ENCODE data around the gene VMP1.
A peak's percentile ranks its signal among the peaks of the same experiment; 100 is the strongest.
"Not testable (repeated sequence)": the region's sequence is repeated elsewhere in the genome, so short reads cannot be mapped to it uniquely, and the experiment has no call there.

Gene VMP1

DNA sequence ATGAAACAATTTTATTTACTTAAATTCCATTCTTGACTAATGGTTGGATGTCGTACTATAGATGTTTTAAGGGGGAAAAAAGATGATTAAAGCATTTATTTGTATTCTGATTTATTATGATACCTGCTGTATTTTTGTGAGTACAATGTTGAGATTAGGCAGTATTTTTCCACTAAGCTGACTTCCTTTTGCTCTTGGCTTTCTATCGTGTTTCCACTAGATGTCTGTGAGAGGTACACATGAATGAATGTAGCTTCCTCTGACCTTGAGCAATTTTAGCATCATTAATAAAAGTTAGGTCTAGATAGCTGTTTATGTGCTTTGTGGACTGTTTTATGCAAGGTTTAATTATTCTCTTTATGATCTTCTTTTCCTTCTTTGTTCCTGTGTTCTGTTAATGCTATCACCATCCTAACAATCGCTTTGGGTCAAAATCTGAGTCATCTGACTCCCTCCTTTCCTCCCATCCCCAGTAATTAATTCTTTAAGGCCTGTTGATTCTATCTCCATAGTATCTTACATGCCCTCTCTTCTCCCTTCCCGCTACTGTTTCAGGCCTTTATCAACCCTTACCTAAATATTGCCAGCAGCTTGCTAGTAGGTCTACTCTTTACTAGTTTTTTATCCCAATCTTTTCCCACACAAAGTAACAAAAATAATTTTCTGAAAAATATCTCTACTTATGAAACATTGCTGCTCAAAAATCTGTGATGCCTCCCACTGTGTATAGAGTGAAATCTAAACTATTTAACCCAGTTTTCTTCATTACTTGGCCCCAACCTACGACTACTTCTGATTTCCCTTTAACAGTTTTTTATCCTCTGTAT, 76.0 kb downstream of the VMP1 start:
- no peak for DNase-seq

DNA sequence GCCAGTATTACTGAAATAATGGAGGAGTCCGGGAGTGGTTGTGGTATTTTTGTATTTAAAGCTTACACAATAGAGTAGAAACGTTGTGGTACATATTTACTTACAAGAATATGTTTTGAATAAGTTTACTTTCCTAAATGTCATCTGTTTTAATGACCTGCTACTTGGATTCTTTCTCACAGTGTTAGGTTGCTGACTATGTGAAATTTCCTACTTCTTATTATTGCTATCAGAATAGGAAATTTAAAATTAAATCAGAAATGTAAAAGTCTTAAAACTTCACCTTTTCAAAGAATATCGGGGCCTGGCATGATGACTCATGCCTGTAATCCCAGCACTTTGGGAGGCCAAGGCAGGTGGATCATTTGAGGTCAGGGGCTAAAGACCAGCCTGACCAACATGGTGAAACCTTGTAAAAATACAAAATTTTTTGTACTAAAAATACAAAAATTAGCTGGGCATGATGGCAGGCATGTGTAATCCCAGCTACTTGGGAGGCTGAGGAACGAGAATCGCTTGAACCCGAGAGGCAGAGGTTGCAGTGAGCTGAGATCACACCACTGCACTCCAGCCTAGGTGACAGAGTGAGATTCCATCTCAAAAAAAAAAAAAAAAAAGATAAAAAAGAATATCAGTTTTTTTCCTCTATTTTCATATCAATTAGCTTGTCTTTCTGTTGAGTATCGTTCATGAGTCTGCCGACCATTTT, 77.8 kb downstream of the VMP1 start:
- DNase-seq = no peak

GRCh38 chr17:59786213-59786535, 78.7 kb downstream of the VMP1 start:
- no peak for DNase-seq

DNA sequence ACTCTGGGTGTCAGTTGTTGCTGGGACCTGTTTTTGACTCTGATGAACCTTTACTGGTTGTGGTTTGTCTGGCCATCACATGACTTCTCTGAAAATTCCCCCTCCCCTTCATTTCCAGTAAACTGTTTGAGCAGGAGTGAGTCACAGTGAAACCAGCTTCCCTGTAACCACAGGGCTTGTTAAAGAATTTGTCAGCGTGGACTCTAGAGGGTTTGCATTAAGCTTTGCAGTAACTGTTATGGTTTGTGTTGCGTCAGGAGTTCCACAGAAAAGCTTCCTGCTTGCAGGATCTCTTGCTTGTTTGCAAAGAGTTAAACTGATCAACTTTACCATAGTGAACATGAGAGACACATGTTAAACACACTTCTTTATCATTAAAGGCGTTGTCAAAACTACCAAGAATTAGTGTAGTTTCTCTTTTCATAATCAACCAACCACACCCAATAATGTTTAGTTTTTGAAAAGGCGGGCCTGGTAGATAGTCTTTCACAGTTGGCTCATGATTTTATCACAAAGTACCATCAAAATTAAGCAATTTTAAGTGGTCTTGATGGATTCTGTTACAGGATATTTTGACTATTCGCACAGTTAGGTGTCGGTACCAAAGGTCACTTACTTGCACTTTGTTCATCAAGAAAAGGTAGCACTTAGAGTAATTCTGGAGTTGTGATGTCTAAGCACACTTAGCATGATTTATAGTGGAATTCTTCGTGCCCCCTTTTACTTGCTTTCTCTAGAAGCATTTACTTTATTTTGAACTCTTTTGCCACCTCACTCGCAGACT, 79.3 kb downstream of the VMP1 start:
- peak; percentile 56 to 77 for DNase-seq

GRCh38 chr17:59789849-59790248, 82.4 kb downstream of the VMP1 start:
- not testable (repeated sequence) for DNase-seq

DNA sequence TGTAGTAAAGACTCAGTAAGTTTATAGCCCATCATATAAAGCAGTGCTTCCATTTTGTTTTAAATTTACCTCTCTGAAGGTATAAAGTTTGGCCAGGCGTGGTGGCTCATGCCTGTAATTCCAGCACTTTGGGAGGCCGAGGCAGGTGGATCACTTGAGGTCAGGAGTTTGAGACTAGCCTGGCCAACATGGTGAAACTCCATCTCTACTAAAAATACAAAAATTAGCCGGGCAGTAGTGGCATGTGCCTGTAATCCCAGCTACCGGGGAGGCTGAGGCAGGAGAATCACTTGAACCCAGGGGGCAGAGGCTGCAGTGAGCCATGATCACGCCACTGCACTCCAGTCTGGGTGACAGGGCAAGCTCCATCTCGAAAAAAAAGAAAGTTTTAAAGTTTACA, 83.0 kb downstream of the VMP1 start:
- not testable (repeated sequence) for DNase-seq

GRCh38 chr17:59790910-59791309, 83.5 kb downstream of the VMP1 start:
- no peak for DNase-seq

DNA sequence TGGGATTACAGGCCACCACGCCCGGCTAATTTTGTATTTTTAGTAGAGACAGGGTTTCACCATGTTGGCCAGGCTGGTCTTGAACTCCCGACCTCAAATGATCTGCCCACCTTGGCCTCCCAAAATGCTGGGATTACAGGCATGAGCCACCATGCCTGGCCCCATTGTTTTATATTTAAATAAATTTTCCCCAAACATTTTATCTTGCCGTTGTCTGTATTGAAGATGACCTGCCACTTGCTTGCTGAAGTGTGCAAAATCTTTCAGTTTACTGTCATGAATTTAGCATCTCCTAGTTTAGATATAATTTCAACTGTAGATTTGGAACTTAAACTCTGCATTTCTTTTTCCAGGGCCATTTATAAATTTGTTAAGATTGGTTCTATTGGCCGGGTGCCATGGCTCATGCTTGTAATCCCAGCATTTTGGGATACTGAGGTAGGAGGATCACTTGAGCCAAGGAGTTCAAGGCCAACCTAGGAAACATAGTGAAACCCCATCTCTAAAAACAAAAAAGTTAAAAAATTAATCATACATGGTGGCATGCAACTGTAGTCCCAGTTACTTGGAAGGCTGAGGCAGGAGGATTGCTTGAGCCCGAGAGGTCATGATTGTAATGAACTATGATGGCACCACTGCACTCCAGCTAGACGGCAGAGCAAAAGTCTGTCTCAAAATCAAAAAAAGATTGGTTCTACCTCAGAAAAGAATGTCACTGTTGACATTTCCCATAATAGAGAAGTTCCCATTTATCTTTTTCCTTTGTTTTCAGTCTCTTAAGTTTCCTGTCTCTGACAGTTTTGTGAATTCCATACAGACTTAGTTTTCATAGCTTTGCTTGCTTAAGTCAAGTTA, 84.4 kb downstream of the VMP1 start:
- DNase-seq = no peak

GRCh38 chr17:59792458-59792823, 85.0 kb downstream of the VMP1 start:
- not testable (repeated sequence) for DNase-seq

DNA sequence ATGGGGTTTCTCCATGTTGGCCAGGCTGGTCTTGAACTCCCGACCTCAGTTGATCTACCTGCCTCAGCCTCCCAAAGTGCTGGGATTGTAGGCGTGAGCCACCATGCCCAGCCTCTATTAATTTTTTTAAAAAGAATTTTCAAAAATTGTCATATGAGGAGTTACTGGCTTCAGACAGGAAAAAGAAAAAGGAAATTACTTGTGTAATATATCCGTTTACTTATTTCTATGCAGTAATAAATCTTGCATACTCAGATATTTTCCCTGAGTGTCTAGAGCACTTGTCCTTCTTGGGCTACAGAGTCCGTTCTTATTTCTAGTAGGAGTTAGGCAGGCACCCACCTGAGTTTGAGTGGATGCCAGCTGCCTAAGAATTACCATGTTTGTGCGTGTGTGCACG, 85.8 kb downstream of the VMP1 start:
- DNase-seq = no peak

GRCh38 chr17:59796138-59796537, 88.7 kb downstream of the VMP1 start:
- no peak for DNase-seq

DNA sequence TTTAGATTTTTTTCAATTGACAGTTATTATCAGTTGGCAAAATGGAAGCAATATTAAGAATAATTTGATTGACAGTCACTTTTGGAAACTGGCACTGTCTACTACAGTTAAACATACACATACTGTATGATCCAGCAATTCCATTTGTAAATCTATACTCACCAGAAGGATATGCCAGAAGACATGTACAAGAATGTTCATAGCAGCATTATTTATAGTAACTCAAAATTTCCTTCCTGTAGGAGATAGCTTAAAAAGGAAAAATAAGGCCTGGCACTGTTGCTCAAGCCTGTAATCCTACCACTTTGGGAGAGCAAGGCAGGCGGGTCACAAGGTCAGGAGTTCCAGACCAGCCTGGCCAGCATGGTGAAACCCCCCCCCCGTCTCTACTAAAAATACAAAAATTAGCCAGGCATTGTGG, 89.3 kb downstream of the VMP1 start:
- no peak for DNase-seq

DNA sequence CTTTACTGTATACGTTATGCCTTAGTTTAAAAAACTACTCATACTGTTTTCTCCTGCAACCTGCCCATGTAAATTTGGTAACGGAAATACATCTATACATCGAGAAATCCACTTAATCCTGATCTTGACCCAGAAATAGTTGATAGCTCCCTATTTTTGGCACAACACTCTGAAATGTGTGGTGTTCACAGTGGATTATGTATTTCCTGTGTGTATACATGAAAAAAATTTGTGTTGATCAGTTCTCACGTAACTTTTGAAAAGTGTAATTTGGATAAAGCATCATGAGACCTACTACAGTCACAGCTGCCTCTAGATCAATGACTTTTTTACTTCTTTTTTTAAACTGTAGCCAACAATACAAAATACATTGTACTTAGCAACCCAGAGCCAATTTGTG, 90.7 kb downstream of the VMP1 start:
- DNase-seq = no peak

DNA sequence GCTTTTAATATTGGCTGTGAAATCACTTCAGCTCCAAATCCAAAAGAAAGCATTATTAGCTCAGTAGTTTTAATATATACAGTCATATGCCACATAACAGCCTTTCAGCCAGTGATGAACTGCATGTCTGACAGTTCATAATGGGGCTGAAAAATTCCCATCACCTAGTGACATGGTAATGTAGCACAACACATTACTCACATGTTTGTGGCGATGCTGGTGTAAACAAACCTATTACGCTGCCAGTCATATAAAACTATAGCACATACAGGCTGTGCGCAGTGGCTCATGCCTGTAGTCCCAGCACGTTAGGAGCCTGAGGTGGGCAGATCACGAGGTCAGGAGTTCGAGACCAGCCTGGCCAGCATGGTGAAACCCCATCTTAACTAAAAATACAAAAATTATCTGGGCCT, 93.1 kb downstream of the VMP1 start:
- DNase-seq = no peak

DNA sequence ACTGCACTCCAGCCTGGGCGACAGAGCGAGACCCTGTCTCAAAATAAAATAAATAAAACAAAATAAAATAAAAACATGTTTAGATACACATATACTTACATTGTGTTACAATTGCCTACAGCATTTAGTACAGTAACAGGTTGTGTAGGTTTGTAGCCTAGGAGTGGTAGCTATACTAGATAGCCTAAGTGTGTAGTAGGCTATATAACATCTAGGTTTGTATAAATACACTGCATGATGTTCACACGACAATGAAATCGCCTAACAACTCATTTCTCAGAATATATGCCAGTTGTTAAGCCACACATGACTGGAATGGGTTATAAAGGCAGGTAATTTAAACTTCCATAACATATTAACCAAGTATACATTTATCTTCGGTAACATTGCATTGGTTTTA, 94.7 kb downstream of the VMP1 start:
- DNase-seq = no peak

GRCh38 chr17:59804901-59805465, 97.5 kb downstream of the VMP1 start:
- DNase-seq = no peak

DNA sequence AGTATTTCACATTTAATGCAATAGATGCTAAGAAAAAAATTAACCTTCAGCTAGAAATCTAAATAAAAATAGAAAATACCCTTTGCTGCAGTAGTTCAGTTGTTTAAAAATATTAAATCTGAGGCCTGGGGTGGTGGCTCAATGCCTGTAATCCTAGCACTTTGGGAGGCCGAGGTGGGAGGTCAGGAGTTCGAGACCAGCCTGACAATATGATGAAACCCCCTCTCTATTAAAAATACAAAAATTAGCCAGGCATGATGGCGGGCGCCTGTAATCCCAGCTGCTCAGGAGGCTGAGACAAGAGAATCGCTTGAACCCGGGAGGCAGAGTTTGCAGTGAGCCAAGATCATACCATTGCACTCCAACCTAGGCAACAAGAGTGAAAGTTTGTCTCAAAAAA, 98.9 kb downstream of the VMP1 start:
- DNase-seq = not testable (repeated sequence)

GRCh38 chr17:59807892-59808509, 100.5 kb downstream of the VMP1 start:
- DNase-seq = no peak

- no peak for DNase-seq
Measured at GRCh38 chr17:59810894-59811153, 103.4 kb downstream of the VMP1 start.

DNA sequence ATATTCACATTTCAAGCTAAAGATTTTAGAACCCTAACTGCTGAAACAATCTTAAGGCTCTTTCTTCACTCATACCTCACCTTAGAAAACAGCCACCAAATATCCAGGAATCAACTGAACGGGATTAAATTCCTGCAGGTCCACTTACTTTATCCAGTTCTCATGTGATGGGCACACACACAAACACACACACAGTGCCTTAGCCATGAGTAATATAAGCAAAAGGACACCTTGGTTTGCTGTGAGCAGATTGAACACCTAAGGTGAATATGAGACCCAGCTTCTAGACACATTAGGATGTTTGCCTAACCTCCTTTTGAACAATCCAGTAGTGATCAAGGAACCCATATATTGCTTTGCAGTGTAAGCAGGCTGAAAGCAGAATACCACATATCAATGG, 103.8 kb downstream of the VMP1 start:
- DNase-seq = no peak

DNA sequence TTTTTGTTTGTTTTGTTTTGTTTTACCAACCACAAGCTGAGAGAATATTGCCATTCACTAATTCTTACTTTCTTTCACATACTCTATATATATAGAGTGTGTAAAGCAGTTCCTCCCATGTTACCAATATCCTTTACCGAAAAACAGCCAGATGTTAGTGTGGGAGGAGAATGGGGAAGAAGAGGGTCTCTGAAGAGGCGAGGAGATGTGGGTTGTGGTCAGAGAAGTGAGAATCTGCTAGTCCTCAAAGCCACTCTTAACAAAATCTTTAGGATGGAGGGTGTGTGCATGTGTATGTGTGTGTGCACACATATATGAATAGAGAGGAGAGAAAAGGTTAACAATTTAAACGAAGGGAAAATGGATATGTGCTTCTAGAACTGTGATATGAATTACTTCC, 104.7 kb downstream of the VMP1 start:
- no peak for DNase-seq

GRCh38 chr17:59814276-59814675, 106.8 kb downstream of the VMP1 start:
- no peak for DNase-seq

Data from stimulated activated CD4-positive, alpha-beta T cell treated with anti-CD3 and anti-CD28 coated beads, Interleukin-2, amount 100 ng/mL, for 24 hours (primary cell).